Glutamatergic neuron (in vitro differentiated cells): ENCODE data around the gene TES. TPM values are rescaled to one million over a fixed set of nuclear protein-coding genes. Genes with fewer than 3 reads are reported as not detected.
"Not testable (repeated sequence)": the region's sequence is repeated elsewhere in the genome, so short reads cannot be mapped to it uniquely, and the experiment has no call there.

Experiments
- DNase-seq: peaks from one replicate; pipeline ENCODE4 v3.0.0; 2022
- H3K27ac Mint-ChIP-seq: one replicate; pipeline ENCODE4 v1.8.0; 2020; ENCODE audit warnings: mild to moderate bottlenecking, mixed read lengths, inconsistent platforms; ENCODE audit not compliant: unreplicated experiment
- H3K27me3 Mint-ChIP-seq: one replicate; pipeline ENCODE4 v1.8.0; 2020; ENCODE audit warnings: mild to moderate bottlenecking, moderate library complexity, mixed read lengths, inconsistent platforms; ENCODE audit not compliant: unreplicated experiment
- H3K36me3 Mint-ChIP-seq: one replicate; pipeline ENCODE4 v1.8.0; 2020; ENCODE audit warnings: mild to moderate bottlenecking, mixed read lengths, inconsistent platforms; ENCODE audit not compliant: unreplicated experiment
- H3K4me1 Mint-ChIP-seq: one replicate; pipeline ENCODE4 v1.8.0; 2020; ENCODE audit warnings: mild to moderate bottlenecking, low read depth, mixed read lengths, inconsistent platforms; ENCODE audit not compliant: unreplicated experiment
- H3K4me3 Mint-ChIP-seq: one replicate; pipeline ENCODE4 v1.8.0; 2020; ENCODE audit warnings: mild to moderate bottlenecking, mixed read lengths, inconsistent platforms; ENCODE audit not compliant: unreplicated experiment
- H3K9me3 Mint-ChIP-seq: one replicate; pipeline ENCODE4 v1.8.0; 2020; ENCODE audit warnings: mild to moderate bottlenecking, moderate library complexity, mixed read lengths, inconsistent platforms; ENCODE audit not compliant: unreplicated experiment
- total RNA-seq: library from RNA; stranded (reverse); fragmentation: NEBNext Ultra II Directional; extraction: Animal tissue kit (Norgen Biotek cat#: 25700); gene quantifications from one replicate; pipeline ENCODE4 v1.2.1, GENCODE V29; 2021; ENCODE audit not compliant: unreplicated experiment
- TF ChIP-seq, protein P1 (sequence below): fragments of 200-600 bp; sonication (generic); IDR thresholded peaks from one replicate; pipeline ENCODE4 v1.5.0; 2021; ENCODE audit not compliant: partially characterized antibody, unreplicated experiment

Gene TES
- total RNA-seq, 1 donor from 2014 or later = 53.5 TPM

DNA sequence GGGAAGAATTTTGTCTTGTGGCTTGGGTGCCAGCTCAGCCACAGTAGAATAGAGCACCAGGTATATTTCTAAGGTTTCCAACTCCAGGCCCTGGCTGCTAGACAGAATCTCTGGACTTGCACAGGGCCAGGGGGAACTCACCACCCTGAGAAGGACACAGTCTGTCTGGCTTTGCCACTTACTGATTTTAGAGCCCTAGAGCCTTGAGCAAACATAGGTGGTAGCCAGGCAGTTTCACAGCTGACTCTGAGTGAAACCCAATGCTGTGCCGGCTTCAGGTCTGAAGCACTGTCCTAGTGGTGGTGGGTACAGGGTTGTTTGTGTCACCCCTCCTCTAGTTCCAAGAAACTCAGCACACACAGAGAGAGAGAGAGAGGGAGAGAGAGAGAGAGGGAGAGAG, 81.6 kb downstream of the TES start:
- H3K27ac Mint-ChIP-seq = no peak overlapping the region
- H3K4me3 Mint-ChIP-seq = no peak overlapping the region
- no peak for DNase-seq
- H3K27me3 Mint-ChIP-seq = no peaks in the 10 kb centered on the region
- TF ChIP-seq, protein P1, sequence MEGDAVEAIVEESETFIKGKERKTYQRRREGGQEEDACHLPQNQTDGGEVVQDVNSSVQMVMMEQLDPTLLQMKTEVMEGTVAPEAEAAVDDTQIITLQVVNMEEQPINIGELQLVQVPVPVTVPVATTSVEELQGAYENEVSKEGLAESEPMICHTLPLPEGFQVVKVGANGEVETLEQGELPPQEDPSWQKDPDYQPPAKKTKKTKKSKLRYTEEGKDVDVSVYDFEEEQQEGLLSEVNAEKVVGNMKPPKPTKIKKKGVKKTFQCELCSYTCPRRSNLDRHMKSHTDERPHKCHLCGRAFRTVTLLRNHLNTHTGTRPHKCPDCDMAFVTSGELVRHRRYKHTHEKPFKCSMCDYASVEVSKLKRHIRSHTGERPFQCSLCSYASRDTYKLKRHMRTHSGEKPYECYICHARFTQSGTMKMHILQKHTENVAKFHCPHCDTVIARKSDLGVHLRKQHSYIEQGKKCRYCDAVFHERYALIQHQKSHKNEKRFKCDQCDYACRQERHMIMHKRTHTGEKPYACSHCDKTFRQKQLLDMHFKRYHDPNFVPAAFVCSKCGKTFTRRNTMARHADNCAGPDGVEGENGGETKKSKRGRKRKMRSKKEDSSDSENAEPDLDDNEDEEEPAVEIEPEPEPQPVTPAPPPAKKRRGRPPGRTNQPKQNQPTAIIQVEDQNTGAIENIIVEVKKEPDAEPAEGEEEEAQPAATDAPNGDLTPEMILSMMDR = no peak
- no peaks in the 10 kb centered on the region for H3K4me1 Mint-ChIP-seq
- no peaks in the 10 kb centered on the region for H3K36me3 Mint-ChIP-seq
- no peaks in the 10 kb centered on the region for H3K9me3 Mint-ChIP-seq

DNA sequence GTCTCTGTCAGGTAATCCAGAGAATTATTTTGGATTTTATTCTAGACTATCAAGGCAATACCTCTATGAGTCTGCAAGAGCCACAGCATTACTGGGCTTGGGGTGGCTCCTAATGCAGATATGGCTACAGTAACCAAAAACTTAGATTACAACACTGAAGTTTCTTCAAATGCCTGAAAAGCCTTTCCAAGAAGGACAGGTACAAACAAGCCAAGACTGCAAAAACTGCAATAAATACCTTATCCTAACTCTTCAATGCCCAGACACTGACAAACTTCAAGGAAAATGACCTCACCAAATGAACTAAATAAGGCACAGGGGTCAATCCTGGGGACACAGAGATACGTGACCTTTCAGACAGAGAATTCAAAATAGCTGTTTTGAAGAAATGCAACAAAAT, 82.0 kb downstream of the TES start:
- Mint-ChIP-seq H3K4me3 (no peak overlapping the region), H3K27ac (no peak overlapping the region), H3K4me1 (no peaks in the 10 kb centered on the region), H3K36me3 (no peaks in the 10 kb centered on the region), H3K9me3 (no peaks in the 10 kb centered on the region), H3K27me3 (no peaks in the 10 kb centered on the region)
- TF ChIP-seq, protein P1 = no peak
- no peak for DNase-seq

DNA sequence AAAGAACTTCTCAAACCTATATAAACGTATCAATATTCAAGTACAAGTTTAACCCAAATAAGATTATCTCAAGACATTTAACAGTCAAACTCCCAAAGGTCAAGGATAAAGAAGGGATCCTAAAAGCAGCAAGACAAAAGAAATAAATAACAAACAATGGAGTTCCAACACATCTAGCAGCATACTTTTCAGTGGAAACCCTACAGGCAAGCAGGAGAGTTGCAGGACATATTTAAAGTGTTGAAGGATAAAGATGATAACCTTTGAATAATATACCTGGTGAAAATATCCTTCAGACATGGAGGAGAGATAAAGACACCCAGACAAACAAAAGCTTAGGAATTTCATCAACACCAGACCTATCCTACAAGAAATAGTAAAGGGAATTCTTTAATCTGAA, 82.8 kb downstream of the TES start:
- TF ChIP-seq, protein P1 = no peak

DNA sequence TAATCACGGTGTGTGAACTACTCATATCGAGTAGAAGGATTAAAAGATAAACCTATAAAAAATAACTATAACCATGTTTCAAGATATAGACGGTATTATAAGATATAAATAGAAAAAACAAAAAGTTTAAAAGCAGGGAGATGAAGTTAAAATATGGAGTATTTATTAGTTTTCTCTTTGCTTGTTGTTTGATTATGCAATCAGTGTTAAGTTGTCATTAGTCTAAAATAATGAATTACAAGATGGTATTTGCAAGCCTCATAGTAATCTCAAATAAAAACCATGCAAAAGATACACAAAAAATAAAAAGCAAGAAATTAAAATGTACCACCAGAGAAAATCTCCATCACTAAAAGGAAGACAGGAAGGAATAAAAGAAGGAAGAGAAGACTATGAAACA, 83.3 kb downstream of the TES start:
- Mint-ChIP-seq H3K9me3 (no peaks in the 10 kb centered on the region), H3K27me3 (no peaks in the 10 kb centered on the region), H3K36me3 (no peaks in the 10 kb centered on the region), H3K27ac (no peak overlapping the region), H3K4me3 (no peak overlapping the region), H3K4me1 (no peaks in the 10 kb centered on the region)
- TF ChIP-seq, protein P1 = no peak
- no peak for DNase-seq

More for the DNA sequence above, 82.8 kb downstream of the TES start:
- Mint-ChIP-seq H3K27me3 (no peaks in the 10 kb centered on the region), H3K9me3 (no peaks in the 10 kb centered on the region), H3K27ac (no peak overlapping the region), H3K4me3 (no peak overlapping the region), H3K36me3 (no peaks in the 10 kb centered on the region), H3K4me1 (no peaks in the 10 kb centered on the region)
- no peak for DNase-seq

DNA sequence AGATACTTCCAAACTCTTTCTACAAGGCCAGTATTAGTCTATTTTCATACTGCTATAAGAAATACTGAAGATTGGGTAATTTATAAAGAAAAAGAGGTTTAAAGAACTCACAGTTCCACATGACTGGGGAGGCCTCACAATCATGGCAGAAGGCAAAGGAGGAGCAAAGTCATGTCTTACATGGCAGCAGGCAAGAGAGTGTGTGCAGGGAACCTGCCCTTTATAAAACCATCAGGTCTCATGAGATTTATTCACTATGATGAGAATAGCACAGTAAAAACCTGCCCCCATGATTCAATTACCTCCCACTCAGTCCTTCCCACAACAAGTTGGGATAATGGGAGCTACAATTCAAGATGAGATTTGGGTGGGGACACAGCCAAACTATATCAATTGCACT, 85.6 kb downstream of the TES start:
- not testable (repeated sequence) for H3K4me1 Mint-ChIP-seq, DNase-seq, H3K36me3 Mint-ChIP-seq, H3K9me3 Mint-ChIP-seq, H3K27ac Mint-ChIP-seq, H3K4me3 Mint-ChIP-seq, H3K27me3 Mint-ChIP-seq

DNA sequence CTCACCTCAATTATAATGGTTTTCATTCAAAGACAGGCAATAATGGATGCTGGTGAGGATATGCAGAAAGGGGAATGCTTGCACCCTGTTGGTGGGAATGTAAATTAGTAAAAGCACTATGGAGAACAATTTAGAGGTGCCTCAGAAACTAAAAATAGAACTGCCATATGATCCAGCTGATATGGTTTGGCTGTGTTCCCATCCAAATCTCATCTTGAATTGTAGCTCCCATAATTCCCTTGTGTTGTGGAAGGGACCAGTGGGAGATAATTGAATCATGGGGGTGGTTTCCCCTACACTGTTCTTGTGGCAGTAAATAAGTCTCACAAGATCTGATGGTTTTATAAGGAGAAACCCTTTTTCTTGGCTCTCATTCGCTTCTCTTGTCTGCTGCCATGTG, 87.7 kb downstream of the TES start:
- Mint-ChIP-seq H3K27me3 (no peaks in the 10 kb centered on the region), H3K36me3 (no peaks in the 10 kb centered on the region), H3K9me3 (no peaks in the 10 kb centered on the region), H3K4me3 (no peak overlapping the region), H3K27ac (no peak overlapping the region), H3K4me1 (no peaks in the 10 kb centered on the region)
- DNase-seq = no peak
- TF ChIP-seq, protein P1 = no peak
